H1 (cell line): Measurements from ENCODE around the gene HOXC11. TPM values are rescaled to one million over a fixed set of nuclear protein-coding genes. Genes with fewer than 3 reads are reported as not detected.

Experiments used
- CTCF ChIA-PET: fragments of 300-600 bp; sonication (Branson Sonifier 250); formaldehyde crosslinking; loops from one replicate; lab custom pipeline; 2021; ENCODE audit not compliant: partially characterized antibody; lab: Charles Lee
- POLR2A ChIA-PET: fragments of 300-600 bp; sonication (Branson Sonifier 250); formaldehyde crosslinking; loops from one replicate; lab custom pipeline; 2021; ENCODE audit warnings: inconsistent platforms; ENCODE audit not compliant: partially characterized antibody; lab: Charles Lee
- DNase-seq, 2 experiments: peaks; one replicate each; pipeline versions ENCODE4 v3.0.0 to v3.0.0-alpha.2; 2010 to 2022; ENCODE audit warnings: low spot score in 2 of 2, low read depth in 1 of 2, mixed read lengths in 1 of 2
- FAIRE-seq: peaks from 2 replicates; lab custom pipeline; 2011; peaks lifted over from hg19 to GRCh38; lab: Jason Lieb, UNC
- H2AFZ ChIP-seq: 2 replicates; pipeline ENCODE4 v1.8.1; 2012; ENCODE audit warnings: low read length, inconsistent platforms
- H2AK5ac ChIP-seq: 2 replicates; pipeline ENCODE4 v1.6.1; 2013; ENCODE audit warnings: low read depth, low read length
- H2BK120ac ChIP-seq: replicated peaks from 2 replicates; pipeline ENCODE3; 2013; ENCODE audit warnings: low read depth, low read length, inconsistent platforms
- H2BK12ac ChIP-seq: 2 replicates; pipeline ENCODE4 v1.6.1; 2013; ENCODE audit warnings: low read depth, low read length
- H2BK15ac ChIP-seq: 2 replicates; pipeline ENCODE4 v1.6.1; 2013; ENCODE audit warnings: low read length
- H2BK20ac ChIP-seq: 2 replicates; pipeline ENCODE4 v1.6.1; 2013; ENCODE audit warnings: low read length
- H2BK5ac ChIP-seq: 2 replicates; pipeline ENCODE4 v1.6.1; 2013; ENCODE audit warnings: low read depth, low read length
- H3K14ac ChIP-seq: 2 replicates; pipeline ENCODE4 v1.6.1; 2013; ENCODE audit warnings: inconsistent platforms; ENCODE audit not compliant: insufficient read length
- H3K18ac ChIP-seq: 2 replicates; pipeline ENCODE4 v1.6.1; 2013; ENCODE audit warnings: low read length; ENCODE audit errors: extremely low read depth
- H3K23ac ChIP-seq: 2 replicates; pipeline ENCODE4 v1.6.1; 2013; ENCODE audit warnings: inconsistent platforms; ENCODE audit not compliant: insufficient read length
- H3K23me2 ChIP-seq: 2 replicates; pipeline ENCODE4 v1.6.1; 2013; ENCODE audit warnings: low read depth, low read length
- H3K27ac ChIP-seq: 2 replicates; pipeline ENCODE4 v1.6.1; 2011; ENCODE audit warnings: low read depth, low read length, inconsistent platforms
- H3K27me3 ChIP-seq, 4 experiments: replicated peaks in 1 of 4; 1 replicate in 1 of 4; 2 replicates in 3 of 4; pipeline versions ENCODE4 v1.6.1 to v1.8.1; 2011 to 2013; ENCODE audit warnings: low read length in 3 of 4, mild to moderate bottlenecking in 3 of 4, inconsistent platforms in 2 of 4, mixed read lengths in 2 of 4, moderate library complexity in 1 of 4; ENCODE audit not compliant: control insufficient read depth in 3 of 4, insufficient read depth in 3 of 4; ENCODE audit errors: extremely low read depth in 1 of 4
- H3K36me3 ChIP-seq, 4 experiments: 2 replicates each; pipeline versions ENCODE4 v1.6.1 to v1.8.1; 2011 to 2013; ENCODE audit warnings: mild to moderate bottlenecking in 4 of 4, low read length in 3 of 4, moderate library complexity in 2 of 4, control low read depth in 1 of 4, inconsistent platforms in 1 of 4; ENCODE audit not compliant: insufficient read depth in 4 of 4, control insufficient read depth in 2 of 4
- H3K4ac ChIP-seq: replicated peaks from 2 replicates; pipeline ENCODE3; 2013; ENCODE audit warnings: low read length, low read depth, mixed read lengths, inconsistent platforms; ENCODE audit not compliant: insufficient read length
- H3K4me1 ChIP-seq, 4 experiments: replicated peaks in 1 of 4; 1 replicate in 1 of 4; 2 replicates in 3 of 4; pipeline versions ENCODE4 v1.6.1 to v1.8.1; 2011 to 2013; ENCODE audit warnings: low read length in 3 of 4, inconsistent platforms in 2 of 4, mixed read lengths in 1 of 4; ENCODE audit not compliant: insufficient read depth in 4 of 4, control insufficient read depth in 3 of 4
- H3K4me2 ChIP-seq, 2 experiments: 2 replicates each; pipeline versions ENCODE4 v1.6.1 to v1.8.1; 2011 to 2013; ENCODE audit warnings: low read depth in 2 of 2, low read length in 2 of 2, control low read depth in 1 of 2, inconsistent platforms in 1 of 2, mild to moderate bottlenecking in 1 of 2; ENCODE audit not compliant: insufficient read depth in 1 of 2
- H3K4me3 ChIP-seq, 4 experiments: fragments of 200-600, 300-600 bp in 1 of 4; sonication (generic), shearing (Covaris generic), sonication (Bioruptor Twin) in 1 of 4; 2 replicates each; pipeline versions ENCODE4 v1.5.1 to v1.8.1; 2011 to 2016; ENCODE audit warnings: low read length in 4 of 4, low read depth in 3 of 4, control low read depth in 2 of 4, inconsistent platforms in 2 of 4, mild to moderate bottlenecking in 2 of 4, mixed read lengths in 1 of 4, moderate library complexity in 1 of 4; ENCODE audit not compliant: insufficient read depth in 2 of 4; ENCODE audit errors: extremely low read depth in 1 of 4
- H3K56ac ChIP-seq: replicated peaks from 2 replicates; pipeline ENCODE3; 2013; ENCODE audit warnings: low read depth, mild to moderate bottlenecking, mixed read lengths, low read length, inconsistent platforms; ENCODE audit not compliant: insufficient read length
- H3K79me1 ChIP-seq: 2 replicates; pipeline ENCODE4 v1.6.1; 2013; ENCODE audit warnings: low read depth, low read length, control low read depth
- H3K79me2 ChIP-seq, 2 experiments: 2 replicates each; pipeline versions ENCODE4 v1.6.1 to v1.8.1; 2012 to 2013; ENCODE audit warnings: low read length in 2 of 2, mild to moderate bottlenecking in 2 of 2, inconsistent platforms in 1 of 2; ENCODE audit not compliant: insufficient read depth in 2 of 2, control insufficient read depth in 1 of 2
- H3K9ac ChIP-seq, 4 experiments: replicated peaks in 1 of 4; 1 replicate in 1 of 4; 2 replicates in 3 of 4; pipeline versions ENCODE4 v1.6.1 to v1.8.1; 2011 to 2013; ENCODE audit warnings: low read depth in 3 of 4, low read length in 3 of 4, control low read depth in 2 of 4, mild to moderate bottlenecking in 2 of 4, moderate library complexity in 2 of 4, inconsistent platforms in 1 of 4; ENCODE audit errors: extremely low read depth in 1 of 4
- H3K9me3 ChIP-seq, 2 experiments: 2 replicates each; pipeline versions ENCODE4 v1.6.1 to v1.8.1; 2012 to 2013; ENCODE audit warnings: mild to moderate bottlenecking in 2 of 2, moderate library complexity in 2 of 2, control low read depth in 1 of 2, inconsistent platforms in 1 of 2, low read depth in 1 of 2, low read length in 1 of 2, mixed read lengths in 1 of 2; ENCODE audit not compliant: insufficient read depth in 2 of 2
- H4K20me1 ChIP-seq, 2 experiments: replicated peaks in 1 of 2; 2 replicates each; pipeline versions ENCODE3 to v1.8.1; 2011 to 2013; ENCODE audit warnings: inconsistent platforms in 2 of 2, low read length in 2 of 2, mild to moderate bottlenecking in 1 of 2; ENCODE audit not compliant: insufficient read depth in 2 of 2, control insufficient read depth in 1 of 2
- H4K5ac ChIP-seq: 2 replicates; pipeline ENCODE4 v1.6.1; 2013; ENCODE audit warnings: low read length, low read depth, mixed read lengths, inconsistent platforms; ENCODE audit not compliant: insufficient read length
- H4K8ac ChIP-seq: 2 replicates; pipeline ENCODE4 v1.8.0; 2013; ENCODE audit warnings: mild to moderate bottlenecking, moderate library complexity, low read length, inconsistent platforms; ENCODE audit not compliant: insufficient read depth; ENCODE audit errors: extremely low read depth
- H4K91ac ChIP-seq: replicated peaks from 2 replicates; pipeline ENCODE3; 2013; ENCODE audit warnings: low read length, mixed read lengths, inconsistent platforms; ENCODE audit not compliant: insufficient read length
- CEBPB ChIP-seq: IDR thresholded peaks from 2 replicates; pipeline ENCODE4 v1.6.1; 2012; ENCODE audit warnings: low read depth, low read length
- CHD1 ChIP-seq: IDR thresholded peaks from 2 replicates; pipeline ENCODE4 v1.6.1; 2012; ENCODE audit warnings: low read depth, low read length, improper control_type of control experiment
- CTCF ChIP-seq, 3 experiments: IDR thresholded peaks; 1 replicate in 2 of 3; 2 replicates in 1 of 3; pipeline versions ENCODE4 v1.5.1 to v1.6.1; 2011; ENCODE audit warnings: low read length in 3 of 3, mild to moderate bottlenecking in 3 of 3, inconsistent platforms in 2 of 3, low read depth in 1 of 3, moderate library complexity in 1 of 3; ENCODE audit not compliant: insufficient read depth in 1 of 3; ENCODE audit errors: control extremely low read depth in 1 of 3
- JUN ChIP-seq: IDR thresholded peaks from 2 replicates; pipeline ENCODE4 v1.6.1; 2011; ENCODE audit warnings: low read depth, mild to moderate bottlenecking, improper control_type of control experiment, low read length
- MAFK ChIP-seq: IDR thresholded peaks from 2 replicates; pipeline ENCODE4 v1.6.1; 2012; ENCODE audit warnings: low read depth, mild to moderate bottlenecking, improper control_type of control experiment, low read length
- RNF2 ChIP-seq: fragments of 200-900, 300-1000 bp; sonication (generic); IDR thresholded peaks from 2 replicates; pipeline ENCODE4 v1.7.1; 2016; ENCODE audit warnings: borderline replicate concordance, low read depth, mild to moderate bottlenecking, antibody characterized with exemption, low read length; ENCODE audit not compliant: poor library complexity, severe bottlenecking; ENCODE audit errors: missing control alignments
- SUZ12 ChIP-seq: fragments of 200-600 bp; sonication (generic); IDR thresholded peaks from 2 replicates; pipeline ENCODE4 v1.6.1; 2012; ENCODE audit warnings: mild to moderate bottlenecking, inconsistent platforms, low read length, moderate library complexity, mixed read lengths
- TCF12 ChIP-seq: IDR thresholded peaks from 2 replicates; pipeline ENCODE4 v1.6.1; 2011; ENCODE audit warnings: low read depth, mild to moderate bottlenecking, low read length
- WGBS, 2 experiments: shearing (Covaris generic) in 1 of 2; methylation state at CpG; one replicate each; pipeline versions ENCODE4 v1.1.6 to v1.1.7; 2013 to 2015; ENCODE audit warnings: low lambda C conversion rate in 2 of 2, mixed read lengths in 2 of 2, inconsistent platforms in 1 of 2, low coverage in 1 of 2, missing lambda C conversion rate in 1 of 2; ENCODE audit not compliant: insufficient replicate concordance in 2 of 2, insufficient coverage in 1 of 2, insufficient read length in 1 of 2; ENCODE audit errors: extremely low coverage in 1 of 2, missing lambda C conversion rate in 1 of 2; 5-methylcytosine and 5-hydroxymethylcytosine counted together
- polyA plus RNA-seq, 7 experiments: library from polyadenylated mRNA; depleted of rRNA in 3 of 7; stranded (reverse) in 5 of 7; unstranded in 2 of 7; fragments of >200 nt in 5 of 7; fragments of 200-250 nt in 2 of 7; gene quantifications; 1 replicate in 5 of 7; 2 replicates in 1 of 7; 4 replicates in 1 of 7; pipeline versions ENCODE4 v1.2.1 to v1.2.3, GENCODE V29; 2011 to 2013; ENCODE audit warnings: missing spikeins in 2 of 7, mixed read lengths in 2 of 7
- total RNA-seq: library from RNA; stranded (reverse); fragmentation: NEBNext Ultra II Directional; extraction: Animal tissue kit (Norgen Biotek cat#: 25700); gene quantifications from 2 replicates; pipeline ENCODE4 v1.2.1, GENCODE V29; 2021

HOXC11 gene
- total and polyA plus RNA-seq, 2 of the 8 experiments (the other 6 are each of a cell fraction or from before 2014, with no cell fraction given) = not detected

GRCh38 chr12:53951577-53952334 lies 21.2 kb upstream of the HOXC11 start:
- Histone ChIP-seq H4K8ac (no peak overlapping the region), H3K36me3 (peaks cover 0 to 9% (median 0%) of the 10 kb centered on the region in 4 experiments; a peak in 1 of 8 replicates), H4K5ac (no peak overlapping the region), H3K27ac (no peak overlapping the region), H4K20me1 (peaks cover 25 to 47% of the 10 kb centered on the region in 2 experiments), H3K18ac (no peak overlapping the region), H2BK5ac (no peak overlapping the region), H3K4ac (no peak overlapping the region), H3K79me1 (no peaks in the 10 kb centered on the region), H3K79me2 (no peaks in the 10 kb centered on the region), H2BK12ac (peak overlapping the region; percentile 94), H2BK120ac (no peak overlapping the region), H3K9ac (no peak overlapping the region), H3K27me3 (peaks cover 99 to 100% (median 100%) of the 10 kb centered on the region in 4 experiments), H2AFZ (no peak overlapping the region), H2AK5ac (no peak overlapping the region), H3K9me3 (no peaks in the 10 kb centered on the region; a peak in 1 of 4 replicates), H3K4me3 (no peak overlapping the region), H3K56ac (no peak overlapping the region), H3K4me2 (no peak overlapping the region), H3K23me2 (no peaks in the 10 kb centered on the region), H4K91ac (no peak overlapping the region), H2BK15ac (no peak overlapping the region), H3K4me1 (peaks cover 0 to 19% (median 4%) of the 10 kb centered on the region in 4 experiments; a peak in 6 of 7 replicates), H3K14ac (no peak overlapping the region), H2BK20ac (no peak overlapping the region), H3K23ac (no peak overlapping the region)
- POLR2A ChIA-PET = interaction anchor here (1.1 to 3.2 kb wide), 2 partner anchors 9 to 13 kb away, joined by 3 to 12 read pairs; partner anchors contain the start of gene HOXC13
- FAIRE-seq (no peak), DNase-seq (peak in 1 of 2 experiments; percentile 69)
- 13% methylated on average over 44 of the region's 47 CpGs; no CpG with 5 or more reads in 1 of the 2 experiments for WGBS, 2 experiments
- CTCF ChIA-PET = interaction anchor here (0.6 to 5.6 kb wide), 14 partner anchors 10 to 903 kb away, joined by 3 to 40 read pairs (median 5); partner anchors contain the start of gene HOXC10
- TF ChIP-seq JUN (no peak), TCF12 (peak; percentile 47; the same call in 1 of the 2 replicates), CTCF (IDR thresholded peaks at IDR 0.05; ENCODE audit: control extremely low read depth in 1 of 3, insufficient read depth in 1 of 3, low read depth in 1 of 3, low read length in 3 of 3) (no peak), RNF2 (peak; percentile 96), CHD1 (no peak), MAFK (no peak), CEBPB (no peak), SUZ12 (peak; percentile 94)
